Mucosa of descending colon (tissue), 3 donors: Measurements from ENCODE around the gene DPP10. TPM values are rescaled to one million over a fixed set of nuclear protein-coding genes. Genes with fewer than 3 reads are reported as not detected.

Experiments used
- ATAC-seq: fragments of 200-7000 bp; cut with Tn5 transposase; one replicate; pipeline ENCODE4 v1.9.1; 2020; ENCODE audit warnings: mild to moderate bottlenecking, moderate library complexity
- DNase-seq, 3 donors: peaks; one replicate each; pipeline ENCODE4 v3.0.0-alpha.2; 2020
- H3K36me3 ChIP-seq: fragments of 200-600 bp; one replicate; pipeline ENCODE4 v1.8.0; 2021; ENCODE audit warnings: low read depth, mild to moderate bottlenecking
- H3K4me1 ChIP-seq: fragments of 200-600 bp; one replicate; pipeline ENCODE4 v1.8.0; 2021; ENCODE audit warnings: low read depth, mild to moderate bottlenecking
- H3K4me3 ChIP-seq: fragments of 200-600 bp; one replicate; pipeline ENCODE4 v1.8.0; 2021; ENCODE audit warnings: mild to moderate bottlenecking
- H3K9me3 ChIP-seq: fragments of 200-600 bp; one replicate; pipeline ENCODE4 v1.8.0; 2021; ENCODE audit warnings: mild to moderate bottlenecking
- CTCF ChIP-seq: fragments of 200-600 bp; IDR thresholded peaks from one replicate; pipeline ENCODE4 v1.8.0; 2022; ENCODE audit warnings: antibody characterized with exemption, mild to moderate bottlenecking
- intact Hi-C, 2 donors: fragments of 100-400 bp; cut with DNase I in 1 of 2; cut with micrococcal nuclease in 1 of 2; formaldehyde crosslinking; loops; one replicate each; pipeline versions ENCODE4 v1.11.0 to v1.11.1; 2022; cut with DNase I, micrococcal nuclease
- total RNA-seq, 3 donors: library from RNA; stranded (reverse); fragmentation: NEBNext Ultra II Directional in 2 of 3; extraction: Animal tissue kit (Norgen Biotek cat#: 25700) in 2 of 3; gene quantifications; one replicate each; pipeline versions ENCODE4 v1.2.1 to v1.2.4, GENCODE V29; 2021 to 2023
- donor health status: DM: no; HTN: no; CAD: no; lungs with moderate emphysema.
- donor health status: DM: no; HTN: no; CAD: no.
- donor health status: DM: no; HTN: yes; CAD: no.

The DPP10 gene
- total RNA-seq, 3 donors from 2014 or later = 6.3 to 12.2 (median 6.9) TPM

- H3K4me1 ChIP-seq = peaks cover 4% of the 10 kb centered on the region
- ATAC-seq (no peak), DNase-seq (no peak)
- H3K36me3 ChIP-seq = no peaks in the 10 kb centered on the region
- intact Hi-C loops = no loop called here
- H3K4me3 ChIP-seq = no peak overlapping the region
- no peaks in the 10 kb centered on the region for H3K9me3 ChIP-seq
- no peak for TF ChIP-seq CTCF
Measured at GRCh38 chr2:115070002-115070401, 627.6 kb downstream of the DPP10 start.

GRCh38 chr2:115071534-115071933 lies 629.1 kb downstream of the DPP10 start:
- TF ChIP-seq CTCF = no peak
- ATAC-seq = peak; percentile 62
- DNase-seq = peak in 2 of 3 donors; percentile 42 to 44
- Histone ChIP-seq H3K9me3 (no peaks in the 10 kb centered on the region), H3K36me3 (no peaks in the 10 kb centered on the region), H3K4me1 (peaks cover 4% of the 10 kb centered on the region), H3K4me3 (no peak overlapping the region)
- intact Hi-C loops = no loop called here

GRCh38 chr2:115075800-115076199 lies 633.4 kb downstream of the DPP10 start:
- Histone ChIP-seq H3K9me3 (no peaks in the 10 kb centered on the region), H3K36me3 (no peaks in the 10 kb centered on the region), H3K4me1 (peaks cover 4% of the 10 kb centered on the region), H3K4me3 (no peak overlapping the region)
- no peak for TF ChIP-seq CTCF
- ATAC-seq (no peak), DNase-seq (no peak)
- intact Hi-C loops = no loop called here

- H3K9me3 ChIP-seq = no peaks in the 10 kb centered on the region
- no peaks in the 10 kb centered on the region for H3K36me3 ChIP-seq
- DNase-seq (no peak), ATAC-seq (no peak)
- TF ChIP-seq CTCF = no peak
- peaks cover 4% of the 10 kb centered on the region for H3K4me1 ChIP-seq
- H3K4me3 ChIP-seq = no peak overlapping the region
- intact Hi-C loops = no loop called here
Measured at GRCh38 chr2:115077626-115078025, 635.2 kb downstream of the DPP10 start.

GRCh38 chr2:115083225-115083624 lies 640.8 kb downstream of the DPP10 start:
- Histone ChIP-seq H3K4me1 (no peaks in the 10 kb centered on the region), H3K4me3 (no peak overlapping the region), H3K9me3 (no peaks in the 10 kb centered on the region), H3K36me3 (no peaks in the 10 kb centered on the region)
- DNase-seq = peak in 1 of 3 donors; percentile 6
- no peak for TF ChIP-seq CTCF
- ATAC-seq = no peak
- intact Hi-C loops = no loop called here

GRCh38 chr2:115083711-115084110 lies 641.3 kb downstream of the DPP10 start:
- peak; percentile 61 for ATAC-seq
- intact Hi-C loops = no loop called here

More at GRCh38 chr2:115083711-115084110, 641.3 kb downstream of the DPP10 start:
- Histone ChIP-seq H3K9me3 (no peaks in the 10 kb centered on the region), H3K4me3 (no peak overlapping the region), H3K36me3 (no peaks in the 10 kb centered on the region), H3K4me1 (no peaks in the 10 kb centered on the region)
- TF ChIP-seq CTCF = no peak
- DNase-seq = no peak
